Uterus (tissue), 4 donors: ENCODE results near the gene DCHS2. TPM values are rescaled to one million over a fixed set of nuclear protein-coding genes. Genes with fewer than 3 reads are reported as not detected.

ENCODE experiments used
- DNase-seq, 2 donors: peaks; one replicate each; pipeline ENCODE4 v3.0.0-alpha.2; 2019 to 2020
- H3K27ac ChIP-seq, 2 donors: fragments of 200-600 bp; sonication (generic); 1 replicate in 1 of 2; 2 replicates in 1 of 2; pipeline ENCODE4 v1.5.1; 2016 to 2018
- H3K27me3 ChIP-seq, 2 donors: fragments of 200-600 bp; sonication (generic); one replicate each; pipeline ENCODE4 v1.5.1; 2018 to 2019; ENCODE audit warnings: control low read depth in 1 of 2
- H3K36me3 ChIP-seq, 2 donors: fragments of 200-600 bp; sonication (generic); one replicate each; pipeline ENCODE4 v1.5.1; 2019; ENCODE audit warnings: control low read depth in 1 of 2
- H3K4me1 ChIP-seq, 2 donors: fragments of 200-600 bp; sonication (generic); one replicate each; pipeline ENCODE4 v1.5.1; 2018 to 2019; ENCODE audit warnings: control low read depth in 1 of 2
- H3K4me3 ChIP-seq, 2 donors: fragments of 200-600 bp; sonication (generic); 1 replicate in 1 of 2; 2 replicates in 1 of 2; pipeline ENCODE4 v1.5.1; 2018 to 2019; ENCODE audit warnings: mild to moderate bottlenecking in 1 of 2
- H3K9me3 ChIP-seq, 2 donors: fragments of 200-600 bp; sonication (generic); one replicate each; pipeline ENCODE4 v1.5.1; 2019; ENCODE audit warnings: control low read depth in 1 of 2
- POLR2A ChIP-seq, 2 donors: fragments of 450-650 bp; IDR thresholded peaks; one replicate each; pipeline ENCODE4 v1.6.1; 2016; ENCODE audit warnings: antibody characterized with exemption in 2 of 2, mild to moderate bottlenecking in 1 of 2, moderate library complexity in 1 of 2
- intact Hi-C: fragments of 100-400 bp; cut with DNase I; formaldehyde crosslinking; loops from one replicate; pipeline ENCODE4 v1.15.1; 2023; ENCODE audit warnings: low total_unique reads
- total RNA-seq, 4 donors: library from RNA; depleted of rRNA in 3 of 4; stranded (reverse); fragments of >200 nt in 3 of 4; gene quantifications; one replicate each; pipeline versions ENCODE4 v1.1.0 to v1.2.4, GENCODE V29; 2014 to 2023
- TF ChIP-seq, protein P1 (sequence below), 4 experiments: fragments of 200-600 bp in 2 of 4; fragments of 450-650 bp in 2 of 4; sonication (generic) in 2 of 4; IDR thresholded peaks; one replicate each; pipeline ENCODE4 v1.5.1; 2016 to 2019; ENCODE audit warnings: antibody characterized with exemption in 4 of 4, mild to moderate bottlenecking in 2 of 4, moderate library complexity in 1 of 4
- donor health status: DM: yes; HTN: yes; CAD: no.

Gene DCHS2
- total RNA-seq, 4 donors from 2014 or later = 10.6 to 51.4 (median 17.5) TPM

DNA sequence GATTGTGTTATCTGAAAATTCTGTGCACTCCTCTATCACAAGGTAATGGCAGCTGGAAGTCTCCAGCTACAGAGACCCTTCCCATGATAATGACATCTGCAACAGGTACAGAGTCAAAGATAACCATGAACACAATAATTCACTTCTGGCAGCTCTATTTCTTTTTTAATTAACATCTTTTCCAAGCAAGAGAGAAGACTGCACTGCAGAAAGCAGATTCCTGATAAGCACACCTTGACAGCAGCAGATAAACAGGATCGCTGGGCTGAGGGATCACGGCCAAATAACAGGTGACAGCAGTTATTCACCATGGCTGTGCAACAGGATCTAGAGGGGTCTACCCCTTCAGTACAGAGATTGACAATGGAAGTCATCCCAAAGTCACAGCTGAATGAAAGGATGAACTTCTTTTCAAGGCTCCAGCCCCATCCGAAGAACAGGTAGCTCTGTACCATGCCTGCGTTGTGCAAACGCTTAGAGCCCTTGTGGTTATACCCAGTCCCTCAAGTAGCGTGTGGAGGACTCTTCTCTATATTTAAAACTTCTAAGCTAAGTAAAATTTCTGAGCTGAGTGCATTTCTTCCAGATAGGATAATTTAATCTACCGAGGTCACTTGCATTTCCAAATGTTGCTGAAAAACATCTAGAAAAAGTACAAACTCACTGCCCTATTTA is 66.7 kb downstream of the DCHS2 start:
- TF ChIP-seq, protein P1, sequence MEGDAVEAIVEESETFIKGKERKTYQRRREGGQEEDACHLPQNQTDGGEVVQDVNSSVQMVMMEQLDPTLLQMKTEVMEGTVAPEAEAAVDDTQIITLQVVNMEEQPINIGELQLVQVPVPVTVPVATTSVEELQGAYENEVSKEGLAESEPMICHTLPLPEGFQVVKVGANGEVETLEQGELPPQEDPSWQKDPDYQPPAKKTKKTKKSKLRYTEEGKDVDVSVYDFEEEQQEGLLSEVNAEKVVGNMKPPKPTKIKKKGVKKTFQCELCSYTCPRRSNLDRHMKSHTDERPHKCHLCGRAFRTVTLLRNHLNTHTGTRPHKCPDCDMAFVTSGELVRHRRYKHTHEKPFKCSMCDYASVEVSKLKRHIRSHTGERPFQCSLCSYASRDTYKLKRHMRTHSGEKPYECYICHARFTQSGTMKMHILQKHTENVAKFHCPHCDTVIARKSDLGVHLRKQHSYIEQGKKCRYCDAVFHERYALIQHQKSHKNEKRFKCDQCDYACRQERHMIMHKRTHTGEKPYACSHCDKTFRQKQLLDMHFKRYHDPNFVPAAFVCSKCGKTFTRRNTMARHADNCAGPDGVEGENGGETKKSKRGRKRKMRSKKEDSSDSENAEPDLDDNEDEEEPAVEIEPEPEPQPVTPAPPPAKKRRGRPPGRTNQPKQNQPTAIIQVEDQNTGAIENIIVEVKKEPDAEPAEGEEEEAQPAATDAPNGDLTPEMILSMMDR (IDR thresholded peaks at IDR 0.05) = no peak
- no peak for TF ChIP-seq POLR2A (IDR thresholded peaks at IDR 0.05)
- H3K36me3 ChIP-seq = no peaks in the 10 kb centered on the region
- no peaks in the 10 kb centered on the region for H3K27me3 ChIP-seq
- no peaks in the 10 kb centered on the region for H3K9me3 ChIP-seq
- peak overlapping the region; percentile 49 to 58 for H3K27ac ChIP-seq
- H3K4me1 ChIP-seq = peaks cover 0 to 6% of the 10 kb centered on the region in 2 donors
- intact Hi-C loops = no loop called here
- DNase-seq = no peak
- H3K4me3 ChIP-seq = no peak overlapping the region

DNA sequence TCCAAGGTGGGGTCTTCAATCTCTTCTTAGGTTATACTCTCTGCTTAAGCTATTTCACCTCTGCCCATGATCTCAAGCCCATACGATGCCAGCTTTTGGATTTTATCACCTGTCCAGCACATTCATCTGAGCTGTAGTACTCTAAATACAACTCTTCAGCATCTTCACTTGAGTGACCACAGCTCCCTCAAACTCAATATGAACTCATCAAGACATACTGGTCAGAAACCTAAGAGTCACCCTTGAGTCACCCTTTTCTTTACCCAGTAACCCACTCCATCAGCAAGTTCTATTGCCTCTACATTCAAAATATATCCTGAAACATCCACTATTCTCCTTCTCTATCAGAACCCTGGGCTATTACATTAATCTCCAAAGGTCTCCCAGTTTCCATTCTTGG is 69.4 kb downstream of the DCHS2 start:
- H3K4me1 ChIP-seq = peaks cover 0 to 6% of the 10 kb centered on the region in 2 donors
- TF ChIP-seq POLR2A (IDR thresholded peaks at IDR 0.05) = no peak
- TF ChIP-seq, protein P1 (IDR thresholded peaks at IDR 0.05) = no peak
- no peak overlapping the region for H3K4me3 ChIP-seq
- intact Hi-C loops = no loop called here
- H3K27me3 ChIP-seq = no peaks in the 10 kb centered on the region
- DNase-seq = no peak
- no peaks in the 10 kb centered on the region for H3K9me3 ChIP-seq
- H3K27ac ChIP-seq = peak overlapping the region in 1 of 2 donors; percentile 29
- no peaks in the 10 kb centered on the region for H3K36me3 ChIP-seq

DNA sequence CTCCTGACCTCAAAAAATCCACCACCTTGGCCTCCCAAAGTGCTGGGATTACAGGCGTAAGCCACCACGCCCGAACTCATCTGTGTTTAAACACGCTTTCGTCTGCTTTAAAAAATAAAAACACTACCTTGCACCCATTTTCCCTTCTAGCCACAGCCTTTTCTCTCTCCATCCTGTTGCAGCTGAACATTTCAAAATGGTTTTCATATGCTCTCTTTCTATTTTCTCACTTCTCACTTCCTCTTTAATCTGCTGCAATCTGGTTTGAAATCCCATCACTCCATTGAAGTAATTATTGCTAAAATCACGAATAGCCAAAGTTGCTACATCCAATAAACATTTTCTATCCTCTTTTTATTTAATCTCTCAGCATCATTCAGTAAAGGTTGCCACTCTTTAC is 70.0 kb downstream of the DCHS2 start:
- intact Hi-C loops = no loop called here
- Histone ChIP-seq H3K9me3 (no peaks in the 10 kb centered on the region), H3K4me3 (no peak overlapping the region), H3K27ac (peak overlapping the region in 1 of 2 donors; percentile 29), H3K36me3 (no peaks in the 10 kb centered on the region), H3K4me1 (peaks cover 0 to 6% of the 10 kb centered on the region in 2 donors), H3K27me3 (no peaks in the 10 kb centered on the region)
- no peak for DNase-seq
- TF ChIP-seq, protein P1 (IDR thresholded peaks at IDR 0.05) = no peak
- no peak for TF ChIP-seq POLR2A (IDR thresholded peaks at IDR 0.05)

DNA sequence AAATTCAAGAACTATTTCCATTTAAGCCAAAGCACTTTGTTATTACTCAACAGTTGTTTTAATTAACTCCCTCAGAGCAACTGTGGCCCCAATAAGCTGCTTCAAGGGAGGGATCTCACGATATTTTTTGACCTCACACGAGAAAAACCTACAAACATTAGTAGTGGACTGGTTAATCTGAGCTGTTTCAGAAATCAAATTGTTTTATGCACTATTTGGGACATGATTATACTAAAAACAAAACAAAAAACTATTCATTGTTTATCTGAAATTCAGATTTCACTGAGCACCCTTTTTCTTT is 74.3 kb downstream of the DCHS2 start:
- TF ChIP-seq, protein P1 (IDR thresholded peaks at IDR 0.05) = no peak
- no peak for TF ChIP-seq POLR2A (IDR thresholded peaks at IDR 0.05)

DNA sequence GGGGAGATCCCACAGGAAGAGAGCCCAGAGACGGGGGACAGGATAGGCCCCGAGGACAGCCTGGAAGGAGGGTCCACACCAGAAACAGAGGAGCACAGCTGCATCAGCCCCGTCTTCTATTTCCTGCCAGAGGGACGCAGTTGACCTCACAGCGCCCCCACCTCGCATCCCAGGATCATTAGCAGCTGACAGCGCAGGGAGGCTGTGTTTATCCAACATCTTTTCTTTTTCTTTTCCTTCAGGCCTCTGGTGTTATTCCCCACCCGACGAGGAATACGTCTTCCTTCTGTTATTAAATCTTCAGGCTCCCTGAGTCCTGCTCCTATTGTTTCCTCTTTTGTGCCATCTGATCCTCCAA is 75.4 kb downstream of the DCHS2 start:
- peak overlapping the region; percentile 87 to 91 for H3K27ac ChIP-seq

More for the DNA sequence above, 74.3 kb downstream of the DCHS2 start:
- peak overlapping the region; percentile 87 to 91 for H3K27ac ChIP-seq
- no peaks in the 10 kb centered on the region for H3K9me3 ChIP-seq
- intact Hi-C loops = no loop called here
- peaks cover 0 to 4% of the 10 kb centered on the region in 2 donors for H3K4me1 ChIP-seq
- no peaks in the 10 kb centered on the region for H3K27me3 ChIP-seq
- no peak for DNase-seq
- H3K4me3 ChIP-seq = peak overlapping the region; percentile 42 to 45
- H3K36me3 ChIP-seq = no peaks in the 10 kb centered on the region

More for the DNA sequence above, 75.4 kb downstream of the DCHS2 start:
- Histone ChIP-seq H3K4me1 (peaks cover 0 to 4% of the 10 kb centered on the region in 2 donors), H3K9me3 (no peaks in the 10 kb centered on the region), H3K36me3 (no peaks in the 10 kb centered on the region), H3K27me3 (no peaks in the 10 kb centered on the region), H3K4me3 (peak overlapping the region; percentile 42 to 45)
- DNase-seq = peak; percentile 35 to 49
- no peak for TF ChIP-seq POLR2A (IDR thresholded peaks at IDR 0.05)
- TF ChIP-seq, protein P1 (IDR thresholded peaks at IDR 0.05) = no peak
- intact Hi-C loops = no loop called here
